ENCODE measurements around the gene ACP7. TPM values are rescaled to one million over a fixed set of nuclear protein-coding genes. Genes with fewer than 3 reads are reported as not detected.

Gene ACP7
- polyA plus RNA-seq, 2 of the 4 experiments (the other 2 are of a cell fraction) = 0.06 to 0.25 TPM

DNA sequence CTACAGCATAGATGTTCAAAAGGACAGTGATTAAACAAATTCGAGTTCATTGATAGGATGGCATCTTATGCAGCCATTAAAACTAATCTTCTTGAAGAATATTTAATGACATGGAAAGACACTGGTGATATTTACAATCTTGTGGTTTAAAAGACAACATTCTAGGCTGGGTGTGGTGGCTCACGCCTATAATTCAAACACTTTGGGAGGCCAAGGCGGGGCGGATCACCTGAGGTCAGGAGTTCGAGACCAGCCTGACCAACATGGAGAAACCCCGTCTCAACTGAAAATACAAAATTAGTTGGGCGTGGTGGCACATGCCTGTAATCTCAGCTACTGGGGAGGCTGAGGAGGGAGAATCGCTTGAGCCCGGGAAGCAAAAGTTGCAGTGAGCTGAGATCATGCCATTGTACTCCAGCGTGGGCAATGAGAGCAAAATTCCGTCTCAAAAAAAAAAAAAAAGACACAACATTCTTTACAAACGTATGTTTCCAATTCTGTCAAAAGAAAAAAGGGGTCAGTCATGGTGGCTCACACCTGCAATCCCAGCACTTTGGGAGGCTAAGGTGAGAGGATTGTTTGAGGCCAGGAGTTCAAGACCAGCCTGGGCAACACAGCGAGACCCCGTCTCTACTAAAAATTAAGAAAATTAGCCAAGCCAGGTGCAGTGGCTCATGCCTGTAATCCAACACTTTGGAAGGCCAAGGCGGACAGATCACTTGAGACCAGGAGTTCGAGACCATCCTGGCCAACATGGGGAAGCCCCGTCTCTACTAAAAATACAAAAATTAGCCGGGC is 39.0 kb downstream of the ACP7 start:
- peak overlapping the region; percentile 25; the same call in 1 of the 3 replicates for H3K4me2 ChIP-seq
- no peak for ATAC-seq
- ChIA-PET CTCF (interaction anchor here (0.7 to 13.1 kb wide), 42 partner anchors 10 to 289 kb away, joined by 3 to 224 read pairs (median 7); partner anchors contain the start of genes ACP7, FBXO17, GMFG and NCCRP1), POLR2A (interaction anchor here (1.1 kb wide), 1 partner anchor 29 kb away, joined by 3 read pairs; no protein-coding TSS in a partner anchor)
- peaks cover 37% of the 10 kb centered on the region for H3K4me1 ChIP-seq
- WGBS (ENCODE audit: missing lambda C conversion rate) = 68% methylated on average over 18 of the region's 18 CpGs
- FAIRE-seq = no peak
- H3K4me3 ChIP-seq = no peak overlapping the region
- DNase-seq (ENCODE audit: low read depth in 1 of 2, low spot score in 1 of 2) = no peak
- H3K9me3 ChIP-seq = no peaks in the 10 kb centered on the region
- H3K27ac ChIP-seq = peak overlapping the region in 1 of 2 experiments; percentile 72; a peak in 4 of 6 replicates
- TF ChIP-seq NPAS2 (CRISPR knock-in tag; IDR thresholded peaks at IDR 0.05; ENCODE audit: borderline replicate concordance) (no peak), MYC (IDR thresholded peaks at IDR 0.05; ENCODE audit: borderline replicate concordance, low read length) (no peak), MAZ (IDR thresholded peaks at IDR 0.05; ENCODE audit: borderline replicate concordance, low read depth, low read length) (no peak), CBX8 (IDR thresholded peaks at IDR 0.05) (no peak), HOXA7 (CRISPR knock-in tag; IDR thresholded peaks at IDR 0.05) (no peak), EHMT2 (IDR thresholded peaks at IDR 0.05; ENCODE audit: low read depth) (no peak), FOSB (CRISPR knock-in tag; IDR thresholded peaks at IDR 0.05) (no peak), NFE2L2 (conservative IDR thresholded peaks at IDR 0.05; ENCODE audit: low read length) (no peak), TFCP2L1 (CRISPR knock-in tag; IDR thresholded peaks at IDR 0.05) (no peak), SMC3 (IDR thresholded peaks at IDR 0.05) (no peak), NR3C1 (IDR thresholded peaks at IDR 0.05) (no peak), SREBF2 (IDR thresholded peaks at IDR 0.05) (no peak), HOXB13 (CRISPR knock-in tag; IDR thresholded peaks at IDR 0.05; ENCODE audit: low read depth) (no peak), PHF8 (IDR thresholded peaks at IDR 0.05; ENCODE audit: borderline replicate concordance, low read depth) (no peak)
- TF ChIP-seq, protein P1, sequence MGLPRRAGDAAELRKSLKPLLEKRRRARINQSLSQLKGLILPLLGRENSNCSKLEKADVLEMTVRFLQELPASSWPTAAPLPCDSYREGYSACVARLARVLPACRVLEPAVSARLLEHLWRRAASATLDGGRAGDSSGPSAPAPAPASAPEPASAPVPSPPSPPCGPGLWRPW (IDR thresholded peaks at IDR 0.05) = no peak
- TF ChIP-seq, protein P2, sequence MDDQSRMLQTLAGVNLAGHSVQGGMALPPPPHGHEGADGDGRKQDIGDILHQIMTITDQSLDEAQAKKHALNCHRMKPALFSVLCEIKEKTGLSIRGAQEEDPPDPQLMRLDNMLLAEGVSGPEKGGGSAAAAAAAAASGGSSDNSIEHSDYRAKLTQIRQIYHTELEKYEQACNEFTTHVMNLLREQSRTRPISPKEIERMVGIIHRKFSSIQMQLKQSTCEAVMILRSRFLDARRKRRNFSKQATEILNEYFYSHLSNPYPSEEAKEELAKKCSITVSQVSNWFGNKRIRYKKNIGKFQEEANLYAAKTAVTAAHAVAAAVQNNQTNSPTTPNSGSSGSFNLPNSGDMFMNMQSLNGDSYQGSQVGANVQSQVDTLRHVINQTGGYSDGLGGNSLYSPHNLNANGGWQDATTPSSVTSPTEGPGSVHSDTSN (IDR thresholded peaks at IDR 0.05) = no peak
- TF ChIP-seq, protein P3, sequence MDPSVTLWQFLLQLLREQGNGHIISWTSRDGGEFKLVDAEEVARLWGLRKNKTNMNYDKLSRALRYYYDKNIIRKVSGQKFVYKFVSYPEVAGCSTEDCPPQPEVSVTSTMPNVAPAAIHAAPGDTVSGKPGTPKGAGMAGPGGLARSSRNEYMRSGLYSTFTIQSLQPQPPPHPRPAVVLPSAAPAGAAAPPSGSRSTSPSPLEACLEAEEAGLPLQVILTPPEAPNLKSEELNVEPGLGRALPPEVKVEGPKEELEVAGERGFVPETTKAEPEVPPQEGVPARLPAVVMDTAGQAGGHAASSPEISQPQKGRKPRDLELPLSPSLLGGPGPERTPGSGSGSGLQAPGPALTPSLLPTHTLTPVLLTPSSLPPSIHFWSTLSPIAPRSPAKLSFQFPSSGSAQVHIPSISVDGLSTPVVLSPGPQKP (IDR thresholded peaks at IDR 0.05; ENCODE audit: low read depth, low read length) = no peak
- TF ChIP-seq, protein P4, sequence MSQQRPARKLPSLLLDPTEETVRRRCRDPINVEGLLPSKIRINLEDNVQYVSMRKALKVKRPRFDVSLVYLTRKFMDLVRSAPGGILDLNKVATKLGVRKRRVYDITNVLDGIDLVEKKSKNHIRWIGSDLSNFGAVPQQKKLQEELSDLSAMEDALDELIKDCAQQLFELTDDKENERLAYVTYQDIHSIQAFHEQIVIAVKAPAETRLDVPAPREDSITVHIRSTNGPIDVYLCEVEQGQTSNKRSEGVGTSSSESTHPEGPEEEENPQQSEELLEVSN (IDR thresholded peaks at IDR 0.05; ENCODE audit: borderline replicate concordance, low read depth) = no peak

DNA sequence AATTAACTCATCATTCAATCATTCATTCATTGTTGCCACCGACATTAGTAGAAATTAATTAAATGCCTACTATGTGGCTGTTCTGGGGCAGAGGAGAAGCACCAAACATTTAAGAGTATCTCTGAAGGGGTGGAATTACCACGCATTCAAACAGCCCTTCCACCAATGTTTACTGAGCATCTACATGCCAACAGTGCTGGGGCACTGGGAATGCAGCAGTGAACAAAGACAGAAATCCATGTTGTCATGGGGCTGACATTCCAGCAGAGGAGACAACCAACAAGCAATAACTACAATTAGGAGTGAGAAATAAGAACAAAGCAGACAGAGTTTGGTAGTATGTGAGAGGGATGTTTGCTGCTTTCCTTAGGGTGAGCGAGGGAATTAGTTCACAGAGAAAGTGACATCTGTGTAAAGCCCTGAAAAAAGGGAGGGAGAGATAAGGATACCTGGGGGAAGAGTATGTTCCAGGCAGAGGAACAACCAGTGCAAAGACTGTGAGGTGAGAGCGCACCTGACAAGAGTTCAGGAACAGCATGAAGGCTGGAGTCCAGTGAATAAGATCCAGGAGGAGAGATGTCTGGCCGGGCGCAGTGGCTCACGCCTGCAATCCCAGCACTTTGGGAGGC is 40.1 kb downstream of the ACP7 start:
- peak; percentile 56 for FAIRE-seq
- peak overlapping the region; percentile 5; the same call in 2 of the 3 replicates for H3K4me2 ChIP-seq
- TF ChIP-seq, protein P5, sequence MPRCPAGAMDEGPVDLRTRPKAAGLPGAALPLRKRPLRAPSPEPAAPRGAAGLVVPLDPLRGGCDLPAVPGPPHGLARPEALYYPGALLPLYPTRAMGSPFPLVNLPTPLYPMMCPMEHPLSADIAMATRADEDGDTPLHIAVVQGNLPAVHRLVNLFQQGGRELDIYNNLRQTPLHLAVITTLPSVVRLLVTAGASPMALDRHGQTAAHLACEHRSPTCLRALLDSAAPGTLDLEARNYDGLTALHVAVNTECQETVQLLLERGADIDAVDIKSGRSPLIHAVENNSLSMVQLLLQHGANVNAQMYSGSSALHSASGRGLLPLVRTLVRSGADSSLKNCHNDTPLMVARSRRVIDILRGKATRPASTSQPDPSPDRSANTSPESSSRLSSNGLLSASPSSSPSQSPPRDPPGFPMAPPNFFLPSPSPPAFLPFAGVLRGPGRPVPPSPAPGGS (IDR thresholded peaks at IDR 0.05) = no peak
- 0 out of 2 replicates have a peak, but pooled peaks have one; percentile 19 for TF ChIP-seq RCOR1 (IDR thresholded peaks at IDR 0.05; ENCODE audit: low read depth, low read length)
- H3K4me1 ChIP-seq = peaks cover 48% of the 10 kb centered on the region
- ATAC-seq = no peak
- 73% methylated on average over 7 of the region's 7 CpGs for WGBS (ENCODE audit: missing lambda C conversion rate)
- ChIA-PET POLR2A (no interaction called here), CTCF (interaction anchor here (1.1 to 13.1 kb wide), 7 partner anchors 13 to 205 kb away, joined by 3 to 224 read pairs (median 4); no protein-coding TSS in a partner anchor)
- no peaks in the 10 kb centered on the region for H3K9me3 ChIP-seq
- H3K27ac ChIP-seq = peak overlapping the region; percentile 19 to 92; a peak in 4 of 6 replicates
- no peak overlapping the region for H3K4me3 ChIP-seq
- peak in 1 of 2 experiments; percentile 57 for DNase-seq (ENCODE audit: low read depth in 1 of 2, low spot score in 1 of 2)

All from A549 (cell line).